H7 (cell line): ENCODE measurements around the gene FBXL7. TPM values are rescaled to one million over a fixed set of nuclear protein-coding genes. Genes with fewer than 3 reads are reported as not detected.

Experiments
- DNase-seq: peaks from one replicate; pipeline ENCODE4 v3.0.0; 2012
- H3K27me3 ChIP-seq: 2 replicates; pipeline ENCODE4 v1.6.0; 2011; ENCODE audit warnings: mild to moderate bottlenecking, low read length; ENCODE audit not compliant: control insufficient read depth, insufficient read depth
- H3K36me3 ChIP-seq: replicated peaks from 2 replicates; pipeline ENCODE4 v1.5.1; 2011; ENCODE audit warnings: low read length; ENCODE audit not compliant: control insufficient read depth, insufficient read depth
- H3K4me3 ChIP-seq: 2 replicates; pipeline ENCODE4 v1.5.1; 2011; ENCODE audit warnings: low read depth, mild to moderate bottlenecking, control low read depth, low read length, moderate library complexity; ENCODE audit not compliant: insufficient read depth
- total RNA-seq: library from RNA; depleted of rRNA; stranded (reverse); fragments of >200 nt; shearing (Covaris generic); gene quantifications from 2 replicates; pipeline ENCODE4 v1.2.3, GENCODE V29; 2014

The FBXL7 gene
- total RNA-seq, 1 experiment from 2014 or later: 7.5 TPM

GRCh38 chr5:15614679-15615078 lies 114.7 kb downstream of the FBXL7 start:
- Histone ChIP-seq H3K36me3 (no peaks in the 10 kb centered on the region), H3K4me3 (no peak overlapping the region), H3K27me3 (no peaks in the 10 kb centered on the region)
- no peak for DNase-seq

DNA sequence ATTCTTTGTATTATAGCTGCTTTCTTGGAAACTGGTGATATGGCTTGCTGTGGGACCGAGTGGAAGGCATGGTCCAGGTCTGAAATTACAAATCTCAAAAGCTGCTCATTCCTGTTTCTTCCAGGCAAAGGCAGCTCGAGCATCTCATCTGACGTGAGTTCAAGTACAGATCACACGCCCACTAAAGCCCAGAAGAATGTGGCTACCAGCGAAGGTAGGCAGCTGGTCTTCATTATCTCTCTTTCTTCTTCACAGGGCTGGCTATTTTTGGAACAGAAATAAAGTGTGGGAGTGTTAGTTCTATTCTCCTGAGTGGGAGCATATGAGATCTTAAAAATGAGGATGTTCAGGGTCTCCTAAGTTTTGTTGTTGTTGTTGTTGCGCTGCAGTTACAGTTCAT lies 115.9 kb downstream of the FBXL7 start:
- Histone ChIP-seq H3K27me3 (no peaks in the 10 kb centered on the region), H3K36me3 (no peaks in the 10 kb centered on the region), H3K4me3 (no peak overlapping the region)
- no peak for DNase-seq

DNA sequence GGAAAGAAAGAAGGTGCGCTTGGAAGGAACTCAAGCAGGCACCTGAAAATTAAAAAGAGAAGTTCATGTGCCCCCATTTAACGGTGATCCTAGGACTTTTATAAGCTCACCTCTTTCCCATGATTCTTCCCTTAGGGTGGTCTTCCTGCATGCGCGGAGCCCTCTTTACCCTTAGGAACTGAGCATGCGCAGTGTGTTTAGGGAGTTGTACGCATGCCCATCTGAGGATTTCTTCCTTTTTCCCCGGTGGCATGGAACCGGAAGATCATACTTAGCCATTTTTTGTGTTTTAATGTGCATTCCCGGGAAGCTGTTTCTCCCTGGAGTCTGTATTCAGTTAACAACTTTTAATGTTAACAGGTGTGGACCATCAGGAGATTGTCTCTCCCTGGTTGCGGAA lies 119.0 kb downstream of the FBXL7 start:
- DNase-seq: no peak
- Histone ChIP-seq H3K4me3 (no peak overlapping the region), H3K36me3 (no peaks in the 10 kb centered on the region), H3K27me3 (no peaks in the 10 kb centered on the region)

DNA sequence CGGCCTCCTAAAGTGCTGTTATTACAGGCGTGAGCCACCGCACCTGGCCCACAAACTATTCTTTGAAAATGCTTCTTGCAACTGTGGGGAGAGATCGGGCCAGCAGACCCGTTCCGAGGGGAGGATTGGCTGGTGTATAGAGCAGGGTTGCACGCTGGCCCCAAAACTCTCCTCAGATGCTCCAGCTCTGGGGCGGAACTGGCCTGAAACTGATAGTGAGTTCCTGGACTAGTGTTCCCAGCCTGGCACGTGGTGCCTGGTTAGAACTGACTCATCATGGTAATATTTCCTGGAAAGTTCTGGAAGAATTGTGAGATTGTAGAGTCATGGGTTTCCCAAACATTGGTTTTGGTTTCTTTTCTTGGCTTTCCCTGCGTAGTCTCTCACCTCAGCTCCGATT lies 120.5 kb downstream of the FBXL7 start:
- Histone ChIP-seq H3K27me3 (no peaks in the 10 kb centered on the region), H3K4me3 (no peak overlapping the region), H3K36me3 (no peaks in the 10 kb centered on the region)
- DNase-seq: no peak

GRCh38 chr5:15621094-15621493 lies 121.1 kb downstream of the FBXL7 start:
- H3K27me3 ChIP-seq: no peaks in the 10 kb centered on the region
- no peak overlapping the region for H3K4me3 ChIP-seq
- no peak for DNase-seq
- H3K36me3 ChIP-seq: no peaks in the 10 kb centered on the region

DNA sequence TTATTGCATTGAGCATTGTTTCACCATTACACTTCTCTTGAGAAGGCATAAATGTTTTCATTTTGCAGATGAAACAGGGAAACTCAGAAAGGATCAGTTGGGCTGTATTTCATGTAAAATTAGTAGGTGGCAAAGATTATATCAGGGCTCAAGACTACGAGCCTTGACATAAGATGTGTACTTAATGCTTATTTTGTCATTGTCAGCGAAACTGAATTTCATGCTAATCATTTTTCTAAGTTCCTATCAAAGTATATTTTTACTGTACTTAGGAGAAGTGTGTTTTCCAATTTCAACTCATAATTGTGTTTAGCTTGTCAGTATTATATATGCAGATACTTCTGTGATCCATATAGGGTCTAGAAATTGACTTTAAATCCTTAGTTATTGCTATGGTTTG lies 123.8 kb downstream of the FBXL7 start:
- Histone ChIP-seq H3K36me3 (no peaks in the 10 kb centered on the region), H3K4me3 (no peak overlapping the region), H3K27me3 (no peaks in the 10 kb centered on the region)
- DNase-seq: no peak

- no peak for DNase-seq
- H3K4me3 ChIP-seq: no peak overlapping the region
These were observed 127.1 kb downstream of the FBXL7 start for GRCh38 chr5:15627109-15627508.

DNA sequence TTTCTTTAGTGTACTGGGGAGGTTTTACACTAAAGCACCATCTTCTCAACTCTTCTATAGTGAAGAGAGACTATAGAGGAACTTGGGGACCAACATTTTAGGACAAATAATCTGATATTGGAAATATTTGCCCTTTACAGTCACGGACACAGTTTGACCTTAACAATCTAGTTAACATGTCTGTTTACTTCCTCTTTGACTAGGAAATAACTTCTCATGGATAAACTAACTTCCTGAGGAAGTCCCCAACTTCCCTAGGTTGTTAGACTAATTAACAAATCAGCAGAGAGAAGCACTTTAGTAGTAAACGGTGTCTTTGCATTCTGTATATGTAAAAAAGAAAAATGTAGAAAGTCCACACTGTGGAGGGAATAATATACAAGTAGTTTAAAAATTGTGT lies 127.7 kb downstream of the FBXL7 start:
- Histone ChIP-seq H3K27me3 (no peaks in the 10 kb centered on the region), H3K36me3 (no peaks in the 10 kb centered on the region), H3K4me3 (no peak overlapping the region)
- no peak for DNase-seq

More at GRCh38 chr5:15627109-15627508, 127.1 kb downstream of the FBXL7 start:
- Histone ChIP-seq H3K36me3 (no peaks in the 10 kb centered on the region), H3K27me3 (no peaks in the 10 kb centered on the region)

DNA sequence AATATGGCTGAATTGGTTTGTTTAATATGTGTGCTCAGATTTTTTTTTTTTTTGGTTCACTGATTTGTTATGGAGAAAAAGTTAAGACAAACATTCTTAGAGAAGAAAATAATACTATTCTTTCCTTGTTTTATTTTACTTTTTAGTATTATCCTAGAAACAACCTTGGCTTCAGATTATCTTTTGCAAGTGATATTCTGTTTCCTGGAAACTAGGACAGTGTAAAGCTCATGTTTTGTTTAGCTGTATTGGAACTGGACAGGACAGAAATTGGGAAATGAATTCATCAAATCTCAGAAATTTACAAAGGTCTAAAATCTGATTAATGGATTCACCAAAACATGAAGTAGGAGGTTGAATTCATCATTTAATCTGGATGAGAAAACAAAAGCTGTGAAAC lies 130.5 kb downstream of the FBXL7 start:
- Histone ChIP-seq H3K4me3 (no peak overlapping the region), H3K27me3 (no peaks in the 10 kb centered on the region), H3K36me3 (no peaks in the 10 kb centered on the region)
- DNase-seq: no peak

GRCh38 chr5:15634591-15635288 lies 134.8 kb downstream of the FBXL7 start:
- no peaks in the 10 kb centered on the region for H3K36me3 ChIP-seq

GRCh38 chr5:15635289-15635616 lies 135.3 kb downstream of the FBXL7 start:
- Histone ChIP-seq H3K27me3 (no peaks in the 10 kb centered on the region), H3K4me3 (no peak overlapping the region), H3K36me3 (no peaks in the 10 kb centered on the region)
- no peak for DNase-seq

More at GRCh38 chr5:15634591-15635288, 134.8 kb downstream of the FBXL7 start:
- no peak overlapping the region for H3K4me3 ChIP-seq
- no peak for DNase-seq
- no peaks in the 10 kb centered on the region for H3K27me3 ChIP-seq

DNA sequence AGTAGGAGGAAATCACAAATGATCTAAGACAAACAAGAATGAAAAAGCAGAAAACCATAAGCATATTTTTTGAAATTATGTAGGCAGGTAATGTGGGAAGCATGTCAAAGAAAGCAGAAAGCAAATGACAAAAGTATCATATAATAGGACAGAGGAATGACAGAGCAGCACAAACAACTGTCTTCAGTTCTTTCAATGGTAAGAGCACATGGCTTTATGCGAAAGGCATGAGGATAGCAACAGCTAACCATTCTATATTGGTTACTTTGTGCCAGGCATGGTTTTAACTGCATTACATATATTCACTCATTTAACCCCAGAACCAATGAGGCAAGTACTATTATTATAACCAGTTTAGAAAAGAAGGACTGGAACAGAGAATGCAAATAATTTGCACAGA lies 137.4 kb downstream of the FBXL7 start:
- Histone ChIP-seq H3K27me3 (no peaks in the 10 kb centered on the region), H3K4me3 (no peak overlapping the region), H3K36me3 (no peaks in the 10 kb centered on the region)
- no peak for DNase-seq

- Histone ChIP-seq H3K4me3 (no peak overlapping the region), H3K27me3 (no peaks in the 10 kb centered on the region), H3K36me3 (no peaks in the 10 kb centered on the region)
- DNase-seq: no peak
These were observed 137.9 kb downstream of the FBXL7 start for GRCh38 chr5:15637886-15638285.

DNA sequence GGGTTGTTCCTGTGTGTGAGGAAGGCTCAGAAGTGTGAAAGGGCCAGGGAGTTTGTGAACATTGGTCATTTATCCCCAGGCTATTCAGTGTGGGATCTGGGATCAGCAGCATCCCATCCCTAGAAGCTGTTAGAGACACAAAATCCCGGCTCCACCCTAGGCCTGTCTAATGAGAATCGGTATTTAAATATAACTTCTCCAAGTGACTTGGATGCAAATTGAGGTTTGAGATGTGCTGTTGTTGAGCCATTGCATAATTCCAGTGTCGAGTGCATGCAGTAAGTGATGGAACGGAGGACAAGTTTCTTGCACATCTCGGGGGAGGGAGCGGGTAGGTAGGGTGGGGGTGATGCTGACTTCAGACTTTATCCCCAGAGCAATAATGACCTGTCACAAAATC lies 138.3 kb downstream of the FBXL7 start:
- no peak overlapping the region for H3K4me3 ChIP-seq
- no peaks in the 10 kb centered on the region for H3K36me3 ChIP-seq
- DNase-seq: no peak
- H3K27me3 ChIP-seq: no peaks in the 10 kb centered on the region

GRCh38 chr5:15639288-15639687 lies 139.3 kb downstream of the FBXL7 start:
- no peak for DNase-seq
- no peak overlapping the region for H3K4me3 ChIP-seq
- H3K36me3 ChIP-seq: no peaks in the 10 kb centered on the region
- no peaks in the 10 kb centered on the region for H3K27me3 ChIP-seq

- H3K4me3 ChIP-seq: no peak overlapping the region
- no peaks in the 10 kb centered on the region for H3K36me3 ChIP-seq
- H3K27me3 ChIP-seq: no peaks in the 10 kb centered on the region
- DNase-seq: no peak
These were observed 140.1 kb downstream of the FBXL7 start for GRCh38 chr5:15640116-15640515.
